Mucosa of descending colon (tissue), 3 donors: ENCODE data around the gene CIB1. TPM values are rescaled to one million over a fixed set of nuclear protein-coding genes. Genes with fewer than 3 reads are reported as not detected.
"Not testable (repeated sequence)": the region's sequence is repeated elsewhere in the genome, so short reads cannot be mapped to it uniquely, and the experiment has no call there.

ENCODE experiments used
- ATAC-seq: fragments of 200-7000 bp; cut with Tn5 transposase; one replicate; pipeline ENCODE4 v1.9.1; 2020; ENCODE audit warnings: mild to moderate bottlenecking, moderate library complexity
- DNase-seq, 3 donors: peaks; one replicate each; pipeline ENCODE4 v3.0.0-alpha.2; 2020
- H3K36me3 ChIP-seq: fragments of 200-600 bp; one replicate; pipeline ENCODE4 v1.8.0; 2021; ENCODE audit warnings: low read depth, mild to moderate bottlenecking
- H3K4me1 ChIP-seq: fragments of 200-600 bp; one replicate; pipeline ENCODE4 v1.8.0; 2021; ENCODE audit warnings: low read depth, mild to moderate bottlenecking
- H3K4me3 ChIP-seq: fragments of 200-600 bp; one replicate; pipeline ENCODE4 v1.8.0; 2021; ENCODE audit warnings: mild to moderate bottlenecking
- H3K9me3 ChIP-seq: fragments of 200-600 bp; one replicate; pipeline ENCODE4 v1.8.0; 2021; ENCODE audit warnings: mild to moderate bottlenecking
- intact Hi-C, 2 donors: fragments of 100-400 bp; cut with DNase I in 1 of 2; cut with micrococcal nuclease in 1 of 2; formaldehyde crosslinking; loops; one replicate each; pipeline versions ENCODE4 v1.11.0 to v1.11.1; 2022; cut with DNase I, micrococcal nuclease
- total RNA-seq, 3 donors: library from RNA; stranded (reverse); fragmentation: NEBNext Ultra II Directional in 2 of 3; extraction: Animal tissue kit (Norgen Biotek cat#: 25700) in 2 of 3; gene quantifications; one replicate each; pipeline versions ENCODE4 v1.2.1 to v1.2.4, GENCODE V29; 2021 to 2023
- TF ChIP-seq, protein P1 (sequence below): fragments of 200-600 bp; IDR thresholded peaks from one replicate; pipeline ENCODE4 v1.8.0; 2022; ENCODE audit warnings: antibody characterized with exemption, mild to moderate bottlenecking
- donor health status: DM: no; HTN: no; CAD: no; lungs with moderate emphysema.
- donor health status: DM: no; HTN: no; CAD: no.
- donor health status: DM: no; HTN: yes; CAD: no.

CIB1 gene
- total RNA-seq, 3 donors from 2014 or later, result 126 to 273 (median 209) TPM

DNA sequence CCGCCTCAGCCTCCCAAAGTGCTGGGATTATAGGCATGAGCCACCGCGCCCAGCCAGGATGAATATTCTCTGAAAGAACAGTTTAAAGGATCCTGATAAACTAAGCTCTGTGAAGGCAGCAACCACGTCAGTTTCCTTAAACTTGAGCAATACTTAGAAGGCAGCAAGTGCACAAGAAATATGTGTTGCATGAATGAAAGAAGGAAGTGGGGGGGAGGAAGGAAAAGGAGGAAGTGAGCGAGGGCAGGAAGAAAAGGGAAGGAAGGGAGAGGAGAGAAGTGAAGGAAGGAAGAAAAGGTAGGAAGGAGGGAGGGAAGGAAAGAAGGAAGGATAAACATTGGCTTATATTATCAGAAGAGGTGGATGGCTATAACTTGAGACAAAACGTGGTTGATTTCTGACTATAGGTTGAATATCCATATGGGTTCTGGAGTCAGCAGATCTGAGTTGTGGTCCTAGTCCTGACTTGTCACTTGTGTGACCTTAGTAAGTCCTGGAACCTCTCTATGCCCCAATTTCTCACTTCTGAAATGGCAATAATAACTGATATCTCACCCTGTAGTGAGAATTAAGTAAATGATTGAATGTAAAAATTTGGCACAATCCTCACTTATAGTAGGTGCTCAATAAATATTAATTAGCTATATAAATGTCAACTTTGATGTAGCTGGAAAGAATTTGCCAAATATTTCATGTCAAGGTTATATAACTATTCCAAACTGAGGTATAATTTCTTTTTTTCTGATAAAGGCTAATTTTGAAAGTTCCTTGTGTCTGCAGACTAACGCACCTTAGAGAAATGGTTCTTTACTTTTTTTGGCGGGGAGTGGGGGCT lies 44.6 kb downstream of the CIB1 start:
- Histone ChIP-seq H3K9me3 (no peaks in the 10 kb centered on the region), H3K36me3 (no peaks in the 10 kb centered on the region), H3K4me3 (no peak overlapping the region), H3K4me1 (peaks cover 63% of the 10 kb centered on the region)
- TF ChIP-seq, protein P1, sequence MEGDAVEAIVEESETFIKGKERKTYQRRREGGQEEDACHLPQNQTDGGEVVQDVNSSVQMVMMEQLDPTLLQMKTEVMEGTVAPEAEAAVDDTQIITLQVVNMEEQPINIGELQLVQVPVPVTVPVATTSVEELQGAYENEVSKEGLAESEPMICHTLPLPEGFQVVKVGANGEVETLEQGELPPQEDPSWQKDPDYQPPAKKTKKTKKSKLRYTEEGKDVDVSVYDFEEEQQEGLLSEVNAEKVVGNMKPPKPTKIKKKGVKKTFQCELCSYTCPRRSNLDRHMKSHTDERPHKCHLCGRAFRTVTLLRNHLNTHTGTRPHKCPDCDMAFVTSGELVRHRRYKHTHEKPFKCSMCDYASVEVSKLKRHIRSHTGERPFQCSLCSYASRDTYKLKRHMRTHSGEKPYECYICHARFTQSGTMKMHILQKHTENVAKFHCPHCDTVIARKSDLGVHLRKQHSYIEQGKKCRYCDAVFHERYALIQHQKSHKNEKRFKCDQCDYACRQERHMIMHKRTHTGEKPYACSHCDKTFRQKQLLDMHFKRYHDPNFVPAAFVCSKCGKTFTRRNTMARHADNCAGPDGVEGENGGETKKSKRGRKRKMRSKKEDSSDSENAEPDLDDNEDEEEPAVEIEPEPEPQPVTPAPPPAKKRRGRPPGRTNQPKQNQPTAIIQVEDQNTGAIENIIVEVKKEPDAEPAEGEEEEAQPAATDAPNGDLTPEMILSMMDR, result no peak
- DNase-seq (no peak), ATAC-seq (no peak)
- intact Hi-C loops, result no loop called here

DNA sequence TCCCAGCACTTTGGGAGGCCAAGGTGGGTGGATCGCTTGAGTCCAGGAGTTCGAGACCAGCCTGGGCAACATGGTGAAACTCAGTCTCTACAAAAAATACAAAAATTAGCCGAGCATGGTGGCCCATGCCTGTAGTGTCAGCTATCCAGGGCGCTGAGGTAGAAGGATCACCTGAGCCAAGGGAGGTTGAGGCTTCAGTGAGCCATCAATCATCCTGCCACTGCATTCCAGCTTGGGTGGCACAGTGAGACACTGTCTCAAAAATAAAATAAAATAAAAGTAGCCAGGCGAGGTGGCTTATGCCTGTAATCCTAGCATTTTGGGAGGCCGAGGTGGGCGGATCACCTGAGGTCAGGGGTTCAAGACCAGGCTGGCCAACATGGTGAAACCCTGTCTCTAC lies 45.7 kb downstream of the CIB1 start:
- ATAC-seq, H3K4me3 ChIP-seq, intact Hi-C loops, H3K9me3 ChIP-seq, DNase-seq, H3K36me3 ChIP-seq: not testable (repeated sequence)
- peaks cover 70% of the 10 kb centered on the region for H3K4me1 ChIP-seq

DNA sequence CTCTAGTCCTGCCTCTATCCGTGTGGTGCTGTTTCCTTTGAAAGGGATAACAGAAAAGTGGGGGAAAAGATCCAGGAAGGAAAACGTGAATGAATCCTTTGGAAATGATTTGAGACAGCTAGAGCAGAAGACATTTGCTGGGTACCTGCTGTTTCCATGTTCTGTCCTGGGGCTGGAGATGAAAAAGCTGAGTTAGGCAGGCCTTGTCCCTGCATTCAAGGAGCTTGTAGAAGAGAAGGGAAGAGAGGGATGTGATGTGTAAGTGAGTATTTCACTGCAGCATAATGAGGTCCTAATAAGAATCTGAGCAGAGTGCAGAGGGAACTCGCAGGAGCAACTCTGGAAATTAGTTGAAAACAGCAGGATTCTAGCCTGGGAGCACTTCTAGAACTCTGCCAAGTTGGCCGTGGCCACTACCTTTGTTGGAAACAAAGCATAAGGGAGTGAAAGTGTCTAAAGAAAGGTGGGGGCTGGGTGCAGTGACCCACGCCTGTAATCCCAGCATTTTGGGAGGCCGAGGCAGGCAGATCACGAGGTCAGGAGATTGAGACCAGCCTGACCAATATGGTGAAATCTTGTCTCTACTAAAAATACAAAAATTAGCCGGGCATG lies 46.4 kb downstream of the CIB1 start:
- Histone ChIP-seq H3K4me3 (no peak overlapping the region), H3K9me3 (no peaks in the 10 kb centered on the region), H3K4me1 (peaks cover 64% of the 10 kb centered on the region), H3K36me3 (no peaks in the 10 kb centered on the region)
- intact Hi-C loops, result no loop called here
- DNase-seq (no peak), ATAC-seq (no peak)
- TF ChIP-seq, protein P1, result no peak

DNA sequence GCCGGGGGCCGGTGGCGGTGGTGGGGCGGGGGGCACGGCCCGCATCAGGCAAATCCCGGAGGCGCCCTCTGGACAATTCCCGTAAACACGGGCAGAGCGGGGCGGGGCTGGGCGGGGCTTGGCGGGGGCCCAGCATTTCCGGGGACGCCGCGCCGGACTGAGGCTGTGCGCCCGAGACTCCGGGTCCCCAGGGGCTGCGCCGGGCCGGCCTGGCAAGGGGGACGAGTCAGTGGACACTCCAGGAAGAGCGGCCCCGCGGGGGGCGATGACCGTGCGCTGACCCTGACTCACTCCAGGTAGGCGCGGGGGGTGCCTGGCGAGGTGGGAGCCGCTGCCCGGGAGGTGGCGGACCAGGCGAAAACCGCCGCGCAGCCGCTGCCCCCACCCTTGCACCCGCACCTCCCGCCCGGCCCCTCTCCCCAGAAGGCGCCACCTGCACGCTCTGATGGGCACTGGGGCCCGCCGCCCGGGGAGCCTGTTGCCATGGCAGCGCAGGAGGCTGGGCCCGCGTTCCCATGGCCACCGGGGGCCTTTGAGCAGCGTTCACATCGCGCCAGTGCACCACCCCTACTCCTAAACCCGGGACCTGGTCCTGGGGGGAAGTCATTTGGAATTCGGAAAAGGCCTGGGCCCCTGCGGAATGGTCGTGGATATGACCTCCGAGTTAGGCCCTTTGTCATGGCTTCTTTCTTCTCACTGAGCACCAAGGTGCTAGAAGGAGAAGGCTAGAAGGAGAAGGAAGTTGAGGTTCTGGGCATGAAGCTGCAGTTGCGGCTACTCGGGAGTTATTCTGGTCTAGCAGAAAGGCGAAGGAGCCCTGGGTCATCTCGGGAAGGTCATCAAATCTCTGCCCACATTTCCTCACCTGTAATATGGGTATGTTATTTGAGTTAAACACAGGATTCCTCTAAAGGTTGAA lies 48.7 kb downstream of the CIB1 start:
- intact Hi-C loops, result no loop called here
- TF ChIP-seq, protein P1, result no peak
- Histone ChIP-seq H3K9me3 (no peaks in the 10 kb centered on the region), H3K4me3 (peak overlapping the region; percentile 81), H3K4me1 (peaks cover 44% of the 10 kb centered on the region), H3K36me3 (no peaks in the 10 kb centered on the region)
- ATAC-seq (peak; percentile 83), DNase-seq (peak; percentile 85 to 89 (median 89))

DNA sequence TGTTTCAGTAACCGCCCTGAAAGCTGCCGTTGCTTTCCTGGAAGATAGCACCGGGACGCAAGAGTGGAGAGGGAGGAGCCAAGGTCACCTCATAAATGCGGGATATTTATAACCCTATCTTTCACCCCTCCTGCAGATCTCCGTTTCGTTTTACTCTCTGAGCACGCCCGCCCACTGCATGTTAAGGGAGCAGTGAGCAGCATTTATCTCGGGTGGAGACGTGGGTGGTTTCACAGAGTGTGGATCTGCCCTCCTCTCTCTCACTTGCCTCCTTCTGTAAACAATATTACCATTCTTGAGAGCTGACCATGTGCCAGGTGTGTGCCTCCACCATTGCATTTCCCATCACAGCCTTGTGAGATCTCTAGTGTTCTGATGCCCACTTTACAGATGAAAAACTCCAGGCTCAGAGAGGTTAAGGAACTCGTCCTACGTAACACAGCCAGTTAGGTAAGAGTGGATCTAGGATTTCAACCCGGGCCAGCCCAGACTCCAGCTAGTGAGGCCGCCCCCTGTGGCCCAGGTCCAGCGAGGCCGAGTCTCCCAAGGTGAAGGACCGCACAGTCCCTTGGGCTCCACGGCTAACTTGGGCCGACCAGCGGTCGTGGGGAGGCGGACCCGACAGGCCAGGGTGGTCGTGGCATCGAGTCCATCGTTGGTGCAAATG lies 49.5 kb downstream of the CIB1 start:
- Histone ChIP-seq H3K36me3 (no peaks in the 10 kb centered on the region), H3K4me1 (peaks cover 37% of the 10 kb centered on the region), H3K9me3 (no peaks in the 10 kb centered on the region), H3K4me3 (peak overlapping the region; percentile 81)
- intact Hi-C loops, result no loop called here
- ATAC-seq (peak; percentile 85), DNase-seq (peak; percentile 81 to 91 (median 89))
- TF ChIP-seq, protein P1, result no peak
